Measurements from ENCODE around the gene UST.
A peak's percentile ranks its signal among the peaks of the same experiment; 100 is the strongest.

The UST gene

DNA sequence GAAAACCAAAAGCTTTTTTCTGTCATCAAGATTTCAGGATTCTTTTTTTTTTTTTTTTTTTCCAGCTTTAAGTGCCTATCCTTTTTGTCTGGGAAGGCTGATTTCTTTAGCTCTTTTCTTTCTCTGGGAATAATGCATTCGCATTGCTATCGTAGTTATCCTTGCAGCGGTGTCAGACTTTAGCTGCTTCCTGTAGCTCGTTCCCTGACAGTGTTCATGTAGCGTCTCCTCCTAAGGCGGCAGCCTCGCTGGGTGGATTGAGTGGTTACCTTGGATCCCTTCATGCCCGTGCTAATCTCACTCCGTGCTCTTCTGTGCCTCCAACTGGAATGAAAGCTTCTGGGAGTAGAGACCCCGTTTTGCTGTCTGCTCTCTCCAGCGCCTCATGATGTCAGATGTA is 43.1 kb downstream of the UST start:
- intact Hi-C loops (cut with DNase I), result no loop called here
- peak in 27 of 42 donors; percentile 9 to 72 (median 42) for DNase-seq

DNA sequence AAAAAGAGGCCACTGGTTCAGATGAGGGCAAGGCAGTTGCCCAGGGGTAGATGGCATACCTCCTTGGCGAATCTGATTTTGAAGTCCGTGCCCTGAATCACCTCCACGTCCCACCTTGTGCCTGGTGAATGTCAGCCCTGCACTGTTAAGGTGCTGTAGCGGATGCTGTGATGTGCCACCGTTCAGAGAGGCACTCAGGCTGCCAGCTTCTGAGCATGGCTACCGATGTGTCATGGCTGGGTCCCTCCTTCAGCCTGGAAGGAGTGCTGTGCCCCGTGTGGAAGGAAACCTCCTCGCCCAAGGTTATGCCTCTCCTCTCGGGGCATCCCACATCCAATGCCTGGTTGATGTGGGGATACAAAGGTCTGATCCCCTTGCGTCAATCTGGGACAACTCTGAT is 43.6 kb downstream of the UST start:
- intact Hi-C loops (cut with DNase I), result no loop called here
- no peak for DNase-seq

DNA sequence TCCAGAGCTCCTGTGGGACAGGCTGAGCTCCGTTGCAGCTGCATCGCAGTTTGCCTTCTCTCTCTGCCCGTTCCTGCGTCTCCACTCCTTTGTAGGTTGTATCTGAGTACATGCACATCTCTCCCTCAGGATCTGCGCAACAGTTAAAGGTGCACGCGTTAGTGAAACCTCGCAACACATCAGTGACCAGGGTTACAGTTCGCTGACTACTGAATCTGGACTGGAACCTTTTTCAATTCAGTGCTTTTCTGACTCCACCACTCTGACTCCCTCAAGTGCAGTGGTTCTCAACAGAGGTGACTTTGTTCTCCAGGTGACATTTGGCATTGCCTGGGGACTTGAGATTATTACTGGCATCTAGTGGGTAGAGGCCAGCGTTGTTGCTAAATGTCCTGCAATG is 44.0 kb downstream of the UST start:
- no peak for DNase-seq
- intact Hi-C loops (cut with DNase I), result no loop called here

DNA sequence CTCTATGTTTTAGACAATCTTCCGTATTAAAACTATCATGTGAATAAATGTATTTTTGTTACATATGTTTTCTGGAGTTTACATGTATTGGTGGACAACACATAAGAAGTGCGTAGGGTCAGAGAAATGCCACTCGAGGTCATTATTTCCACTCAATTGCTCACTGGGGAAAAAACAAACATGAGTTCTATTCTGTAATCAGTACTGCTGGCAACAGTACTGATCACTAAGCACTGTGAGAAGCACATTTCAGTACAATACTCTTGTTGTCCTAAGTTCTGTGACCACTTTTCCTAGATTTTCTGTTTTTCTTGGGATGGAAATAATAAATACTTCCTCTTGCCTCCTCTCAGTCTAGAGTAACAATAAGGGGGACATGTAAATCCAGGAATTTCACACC is 44.5 kb downstream of the UST start:
- intact Hi-C loops (cut with DNase I), result no loop called here
- DNase-seq, result no peak

GRCh38 chr6:148793721-148794120 is 46.9 kb downstream of the UST start:
- intact Hi-C loops (cut with DNase I), result no loop called here
- no peak for DNase-seq

- no peak for DNase-seq
- intact Hi-C loops (cut with DNase I), result no loop called here
Measured at GRCh38 chr6:148794797-148795196, 48.0 kb downstream of the UST start.

- DNase-seq, result no peak
- intact Hi-C loops (cut with DNase I), result no loop called here
Measured at GRCh38 chr6:148795563-148795962, 48.7 kb downstream of the UST start.

DNA sequence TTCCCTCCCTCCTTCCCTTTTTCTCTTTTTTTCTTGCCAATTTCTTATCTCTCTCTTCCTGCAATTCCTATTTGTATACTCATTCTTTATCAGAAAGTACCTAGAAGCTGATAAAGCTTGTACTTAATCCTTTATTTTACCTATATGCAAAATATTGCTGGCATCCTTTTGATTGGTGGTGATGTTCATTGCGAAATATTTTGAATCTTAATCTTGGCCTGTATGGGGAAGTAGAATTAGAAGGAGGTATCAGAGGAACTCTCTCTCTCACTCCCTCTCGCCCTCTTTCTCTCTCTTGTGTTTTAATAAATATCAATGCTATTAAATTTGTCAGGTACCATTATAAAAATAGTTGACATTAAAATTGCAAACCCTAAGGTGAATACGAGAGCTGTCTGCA is 52.8 kb downstream of the UST start:
- DNase-seq, result no peak
- intact Hi-C loops (cut with DNase I), result no loop called here

- intact Hi-C loops (cut with DNase I), result no loop called here
- DNase-seq, result no peak
Measured at GRCh38 chr6:148800536-148800935, 53.7 kb downstream of the UST start.

- intact Hi-C loops (cut with DNase I), result no loop called here
- no peak for DNase-seq
Measured at GRCh38 chr6:148803979-148804378, 57.1 kb downstream of the UST start.

GRCh38 chr6:148805777-148806176 is 58.9 kb downstream of the UST start:
- no peak for DNase-seq
- intact Hi-C loops (cut with DNase I), result no loop called here

- DNase-seq, result no peak
- intact Hi-C loops (cut with DNase I), result no loop called here
Measured at GRCh38 chr6:148807784-148808183, 61.0 kb downstream of the UST start.

GRCh38 chr6:148808786-148809304 is 62.0 kb downstream of the UST start:
- intact Hi-C loops (cut with DNase I), result no loop called here

GRCh38 chr6:148811459-148811858 is 64.6 kb downstream of the UST start:
- DNase-seq, result no peak
- intact Hi-C loops (cut with DNase I), result no loop called here

More at GRCh38 chr6:148808786-148809304, 62.0 kb downstream of the UST start:
- no peak for DNase-seq

DNA sequence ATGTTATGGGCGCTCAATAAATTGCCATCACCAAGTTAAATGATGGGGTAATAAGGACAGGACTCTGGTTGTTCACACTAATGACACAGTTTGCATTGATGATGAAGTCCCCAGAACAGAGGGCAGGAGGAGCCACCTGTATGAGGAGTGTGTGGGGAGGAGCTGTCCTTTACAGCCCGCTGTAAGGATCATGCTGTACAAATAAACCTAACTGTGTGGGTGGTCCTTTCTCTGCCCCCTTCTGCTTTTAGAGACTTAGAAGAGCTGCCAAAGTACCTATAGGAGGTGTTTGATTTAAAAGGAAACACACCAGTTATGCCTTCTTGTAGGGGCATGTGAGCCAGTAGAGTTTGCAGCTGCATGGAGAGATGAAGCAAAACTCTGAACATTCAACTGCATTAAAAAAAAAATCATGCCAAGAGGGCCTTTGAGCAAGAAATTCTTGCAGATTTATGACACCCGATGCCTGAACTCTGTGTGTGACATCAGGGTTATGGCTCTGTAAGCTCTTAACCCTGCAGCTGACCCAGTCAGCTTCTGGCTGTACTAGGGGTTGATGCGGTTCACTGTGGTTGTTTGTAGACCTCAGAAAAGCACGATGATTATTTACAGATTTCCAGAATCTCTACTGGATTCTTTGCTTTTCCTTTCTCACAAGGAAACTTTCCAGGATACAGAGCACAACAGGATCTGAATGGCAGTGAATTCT is 67.4 kb downstream of the UST start:
- DNase-seq, result no peak
- intact Hi-C loops (cut with DNase I), result no loop called here

DNA sequence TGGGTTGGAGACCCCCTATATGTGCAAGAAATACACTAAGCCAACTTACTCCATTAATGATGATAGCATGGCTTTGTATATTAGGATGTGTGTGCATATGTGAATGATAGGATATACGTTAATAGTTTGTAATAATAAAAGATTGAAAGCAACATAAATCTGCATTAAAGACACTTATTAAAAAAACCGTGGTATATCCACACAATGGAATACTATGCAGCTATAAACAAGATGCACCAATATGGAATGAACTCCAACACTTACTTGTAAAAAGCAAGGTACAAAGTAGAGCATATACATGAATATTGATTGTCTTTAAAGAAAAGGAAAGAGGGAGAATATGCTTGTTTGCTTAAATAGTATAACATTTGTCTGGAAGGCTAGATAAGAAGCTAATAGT is 68.0 kb downstream of the UST start:
- DNase-seq, result no peak
- intact Hi-C loops (cut with DNase I), result no loop called here

- intact Hi-C loops (cut with DNase I), result no loop called here
- no peak for DNase-seq
Measured at GRCh38 chr6:148816117-148816516, 69.3 kb downstream of the UST start.

DNA sequence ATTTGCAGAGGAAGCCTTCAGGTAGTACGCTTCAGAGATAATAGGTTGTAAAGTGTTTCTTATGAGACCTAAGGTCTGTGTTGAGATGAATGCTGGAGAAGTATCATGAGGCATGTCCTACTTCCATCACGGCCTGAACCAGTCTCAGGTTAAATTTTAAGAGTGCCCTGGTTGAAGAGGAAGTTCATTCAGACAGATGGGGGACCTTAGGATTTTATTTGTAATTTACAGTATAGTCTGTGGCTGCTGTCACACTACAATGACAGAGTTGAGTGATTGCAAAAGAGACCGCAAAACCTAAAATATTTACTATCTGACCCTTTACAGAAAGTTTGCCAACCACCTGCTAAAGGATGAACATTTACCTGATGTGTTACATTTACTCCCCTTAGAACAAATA is 70.9 kb downstream of the UST start:
- DNase-seq, result no peak
- intact Hi-C loops (cut with DNase I), result no loop called here

GRCh38 chr6:148818939-148819575 is 72.2 kb downstream of the UST start:
- no peak for DNase-seq
- intact Hi-C loops (cut with DNase I), result no loop called here

DNA sequence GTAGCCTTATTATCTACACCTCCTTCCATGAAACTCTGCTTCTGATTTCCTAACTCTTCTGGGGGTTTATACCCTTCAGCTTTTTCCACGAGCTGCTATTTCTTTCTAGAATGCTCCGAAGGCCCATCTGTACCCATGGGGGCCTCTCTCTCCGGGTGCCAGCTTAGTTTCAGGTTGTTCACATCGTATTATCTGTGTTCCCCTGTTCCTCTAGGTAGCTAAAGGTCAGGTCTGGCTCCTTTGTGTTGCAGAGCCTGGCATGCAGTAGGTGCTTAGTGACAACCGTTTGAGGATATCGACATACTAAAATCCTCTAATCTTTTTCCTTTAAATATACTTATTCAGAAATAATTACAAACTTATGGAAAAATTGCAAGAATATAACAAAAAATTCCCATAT is 73.0 kb downstream of the UST start:
- no peak for DNase-seq
- intact Hi-C loops (cut with DNase I), result no loop called here

DNA sequence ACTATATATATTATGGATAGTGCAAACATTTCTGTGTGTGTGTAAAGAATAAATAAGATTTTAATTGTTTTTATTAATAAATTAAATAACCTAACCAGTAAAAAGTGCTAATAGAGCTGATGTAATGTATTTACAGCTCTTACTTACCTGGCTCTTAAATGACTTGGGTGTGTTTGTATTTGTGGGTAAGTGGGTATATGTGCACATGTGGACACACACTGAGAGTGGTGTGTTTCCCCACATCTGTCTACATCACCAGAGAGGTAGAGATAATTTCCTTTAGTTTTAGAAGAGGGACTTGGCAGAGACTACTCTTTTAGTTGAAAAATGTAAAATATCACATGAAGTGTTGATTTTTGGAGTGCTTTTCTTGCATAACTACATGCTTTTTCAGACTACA is 76.0 kb downstream of the UST start:
- DNase-seq, result no peak
- intact Hi-C loops (cut with DNase I), result no loop called here

Measured in head of caudate nucleus (tissue), 42 donors.